HG02981 (cell line): ENCODE measurements around the gene NCF4.
A peak's percentile ranks its signal among the peaks of the same experiment; 100 is the strongest.

ENCODE experiments used
- ATAC-seq: cut with Tn5 transposase; IDR thresholded peaks from one replicate; pipeline ENCODE4 v1.9.1; 2021; ENCODE audit warnings: mild to moderate bottlenecking, moderate library complexity; ENCODE audit not compliant: unreplicated experiment

Gene NCF4

DNA sequence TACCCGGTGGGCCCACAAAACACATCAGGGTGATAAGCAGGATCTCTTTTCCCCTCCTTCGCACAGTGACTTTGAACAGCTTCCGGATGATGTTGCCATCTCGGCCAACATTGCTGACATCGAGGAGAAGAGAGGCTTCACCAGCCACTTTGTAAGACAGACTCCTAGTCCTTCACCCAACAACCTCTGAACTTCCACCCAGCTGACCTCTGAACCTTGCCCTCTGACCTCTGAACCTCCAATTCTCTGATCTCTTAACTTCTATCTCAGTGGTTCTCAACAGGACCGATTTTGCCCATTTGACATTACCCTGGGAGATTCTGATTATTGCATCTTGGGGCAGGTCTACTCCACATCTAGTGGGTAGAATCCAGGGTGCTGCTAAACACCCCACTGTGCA, 3.2 kb downstream of the NCF4 start:
- ATAC-seq = no peak

DNA sequence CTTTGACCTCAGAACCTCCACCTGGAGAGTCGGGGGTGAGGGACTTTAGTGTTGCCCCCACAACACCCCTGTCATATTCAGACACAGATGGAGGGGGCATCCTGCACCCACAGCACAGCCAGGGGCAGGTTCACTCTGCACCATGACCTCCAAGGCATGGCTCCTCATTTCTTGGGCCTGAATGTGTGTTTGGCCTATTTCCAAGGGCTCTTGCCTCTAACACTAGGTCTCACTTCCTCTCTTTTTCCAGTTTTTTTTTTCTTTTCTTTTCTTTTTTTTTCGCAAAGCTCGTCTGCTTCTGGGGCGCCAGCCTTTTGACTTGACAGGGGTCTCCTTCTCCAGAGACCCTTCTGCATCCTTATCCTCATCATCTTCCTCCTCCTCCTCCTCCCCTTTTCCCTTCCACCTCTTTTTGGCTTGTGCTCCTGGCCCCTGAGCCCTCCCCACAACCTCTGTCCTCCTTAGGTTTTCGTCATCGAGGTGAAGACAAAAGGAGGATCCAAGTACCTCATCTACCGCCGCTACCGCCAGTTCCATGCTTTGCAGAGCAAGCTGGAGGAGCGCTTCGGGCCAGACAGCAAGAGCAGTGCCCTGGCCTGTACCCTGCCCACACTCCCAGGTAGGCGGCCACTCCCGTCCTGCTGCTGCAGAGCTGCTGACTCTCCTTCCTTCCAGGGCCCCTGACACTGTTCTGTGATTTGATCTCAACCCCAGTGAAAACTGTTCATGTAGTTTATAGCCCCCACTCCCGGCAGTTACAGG, 3.8 kb downstream of the NCF4 start:
- ATAC-seq = no peak

DNA sequence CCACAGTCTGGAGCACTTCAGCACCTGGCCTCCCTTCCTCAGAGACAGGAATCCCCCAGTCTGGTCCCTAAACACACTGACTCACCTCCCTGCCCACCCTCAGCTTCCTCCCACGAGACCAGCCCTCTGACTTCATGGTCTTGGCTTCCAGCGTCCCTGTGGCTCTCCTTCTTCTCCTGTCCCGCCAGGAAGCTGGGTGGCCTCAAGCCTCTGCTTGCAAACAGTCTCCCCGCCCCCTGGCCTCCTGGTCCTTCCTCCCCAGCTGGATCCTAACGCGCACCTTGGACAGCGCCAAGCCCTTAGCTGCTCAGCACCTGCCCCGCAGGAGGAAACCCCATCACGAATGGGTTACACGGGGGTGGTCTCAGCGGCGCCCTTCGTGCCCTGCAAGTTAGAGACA, 4.5 kb downstream of the NCF4 start:
- ATAC-seq = no peak

DNA sequence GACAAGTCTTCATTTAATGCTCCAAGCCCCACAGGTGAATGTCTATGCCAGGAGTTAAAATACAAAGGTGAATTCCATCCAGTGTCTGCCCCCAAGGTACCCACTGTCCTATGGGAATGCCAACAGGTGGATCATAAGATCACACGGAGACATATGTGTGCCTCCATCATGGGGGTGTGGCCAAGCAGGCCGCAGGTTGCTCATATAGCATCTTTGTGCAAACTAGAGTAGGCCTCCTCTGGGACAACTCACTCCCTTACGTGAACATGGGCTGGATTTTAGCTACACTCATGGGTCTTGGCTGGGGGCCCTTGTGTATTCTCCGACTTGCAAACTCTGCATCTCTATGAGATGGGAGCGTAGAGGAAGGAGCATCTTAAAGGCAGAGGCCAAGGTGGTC, 6.9 kb downstream of the NCF4 start:
- no peak for ATAC-seq

DNA sequence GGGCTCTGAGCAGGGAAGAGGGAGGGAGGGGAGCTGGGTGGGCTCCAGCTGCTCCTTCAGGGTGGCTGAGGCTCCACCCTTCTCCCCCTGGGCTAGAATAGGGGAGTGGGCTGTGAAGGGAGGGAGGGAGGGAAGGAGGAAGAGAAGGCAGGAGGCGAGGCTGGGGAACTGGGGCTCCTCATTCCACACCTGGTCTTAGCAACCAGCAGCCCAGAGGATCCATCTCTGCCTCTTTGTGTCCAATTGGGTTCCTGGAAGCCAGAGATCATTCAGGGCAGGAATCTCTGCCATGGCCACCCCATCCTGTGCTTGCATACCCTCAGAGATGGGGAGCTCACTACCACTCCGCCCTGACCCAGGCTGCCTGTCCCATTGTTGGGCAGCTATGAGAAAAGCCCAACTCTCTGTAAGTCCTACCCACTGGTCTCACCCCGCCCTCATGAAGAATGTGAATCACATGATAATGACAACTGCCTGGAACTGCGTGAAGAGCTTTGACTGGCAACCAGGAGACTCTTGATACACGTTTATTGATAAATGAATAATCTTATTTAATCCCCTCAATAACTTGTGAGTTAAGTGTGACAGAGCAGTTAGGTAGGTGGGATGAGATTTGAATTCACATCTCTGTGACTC, 7.9 kb downstream of the NCF4 start:
- ATAC-seq = no peak

DNA sequence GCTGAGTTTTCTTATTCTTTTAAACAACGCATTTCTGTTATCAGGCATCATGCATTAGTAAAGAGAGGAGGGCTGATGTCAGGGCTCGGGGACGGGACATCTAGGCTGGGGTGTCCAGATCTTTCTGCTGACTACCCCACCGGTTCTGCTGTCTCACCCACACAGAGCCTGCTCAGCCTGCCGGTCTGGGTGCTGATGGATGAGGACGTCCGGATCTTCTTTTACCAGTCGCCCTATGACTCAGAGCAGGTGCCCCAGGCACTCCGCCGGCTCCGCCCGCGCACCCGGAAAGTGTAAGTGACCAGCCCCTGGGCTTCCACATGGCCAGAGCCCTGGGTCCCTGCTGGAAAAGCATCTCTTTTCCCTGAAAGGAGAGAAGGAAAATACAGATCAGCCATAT, 9.4 kb downstream of the NCF4 start:
- ATAC-seq = no peak

DNA sequence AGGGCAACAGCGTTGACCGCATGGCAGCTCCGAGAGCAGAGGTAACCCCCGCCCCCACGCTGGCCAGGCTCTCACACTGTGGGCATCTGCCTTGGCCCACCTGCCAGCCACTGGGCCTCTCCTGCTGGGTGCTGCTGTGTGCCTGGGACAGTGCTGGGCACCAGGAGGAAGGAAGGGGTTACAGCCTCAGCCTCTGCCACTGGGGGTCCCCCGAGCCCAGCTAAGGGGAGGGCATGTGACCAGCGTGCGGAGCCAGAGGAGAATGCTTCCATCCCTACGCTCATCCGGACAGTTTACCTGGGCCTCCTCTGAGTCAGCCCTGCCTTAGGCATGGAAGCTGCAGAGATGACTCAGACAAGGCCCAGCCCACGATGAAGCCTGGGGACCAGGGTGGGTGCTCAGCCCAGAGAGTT, 10.9 kb downstream of the NCF4 start:
- no peak for ATAC-seq

DNA sequence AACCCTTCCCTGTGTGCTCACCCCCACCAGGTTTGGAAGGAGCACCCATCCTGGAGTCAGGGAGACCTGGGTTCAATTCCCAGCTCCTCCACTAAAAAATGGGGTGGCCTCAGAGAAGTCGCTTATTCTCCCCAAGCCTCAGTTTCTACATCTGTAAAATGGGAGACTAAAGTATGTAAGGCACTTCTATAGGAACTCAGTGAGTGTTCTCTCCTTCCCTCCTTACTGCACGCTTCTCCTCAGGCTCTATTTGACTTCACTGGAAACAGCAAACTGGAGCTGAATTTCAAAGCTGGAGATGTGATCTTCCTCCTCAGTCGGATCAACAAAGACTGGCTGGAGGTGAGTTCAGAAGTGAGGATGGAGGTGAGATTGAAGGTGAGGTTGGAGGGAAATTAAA, 11.3 kb downstream of the NCF4 start:
- ATAC-seq = no peak

DNA sequence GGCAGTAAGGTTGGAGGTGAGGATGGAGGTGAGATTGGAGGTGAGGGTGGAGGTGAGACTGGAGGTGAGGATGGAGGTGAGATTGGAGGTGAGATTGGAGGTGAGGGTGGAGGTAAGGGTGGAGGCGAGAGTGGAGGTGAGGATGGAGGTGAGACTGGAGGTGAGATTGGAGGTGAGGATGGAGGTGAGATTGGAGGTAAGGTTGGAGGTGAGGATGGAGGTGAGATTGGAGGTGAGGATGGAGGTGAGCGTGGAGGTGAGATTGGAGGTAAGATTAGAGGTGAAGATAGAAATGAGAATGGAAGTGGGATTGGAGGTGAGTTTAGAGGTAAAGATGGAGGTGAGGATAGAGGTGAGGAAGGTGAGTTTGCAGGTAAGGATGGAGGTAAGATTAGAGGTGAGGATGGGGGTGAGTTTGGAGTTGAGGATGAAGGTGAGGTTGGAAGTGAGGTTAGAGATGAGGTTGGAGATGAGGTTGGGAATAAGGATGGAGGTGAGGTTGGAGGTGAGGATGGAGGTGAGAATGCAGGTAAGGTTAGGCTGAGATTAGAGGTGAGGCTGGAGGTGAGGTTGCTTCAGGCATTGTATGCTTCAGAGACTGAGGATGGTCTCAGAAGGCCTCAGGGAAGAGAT, 12.2 kb downstream of the NCF4 start:
- no peak for ATAC-seq

DNA sequence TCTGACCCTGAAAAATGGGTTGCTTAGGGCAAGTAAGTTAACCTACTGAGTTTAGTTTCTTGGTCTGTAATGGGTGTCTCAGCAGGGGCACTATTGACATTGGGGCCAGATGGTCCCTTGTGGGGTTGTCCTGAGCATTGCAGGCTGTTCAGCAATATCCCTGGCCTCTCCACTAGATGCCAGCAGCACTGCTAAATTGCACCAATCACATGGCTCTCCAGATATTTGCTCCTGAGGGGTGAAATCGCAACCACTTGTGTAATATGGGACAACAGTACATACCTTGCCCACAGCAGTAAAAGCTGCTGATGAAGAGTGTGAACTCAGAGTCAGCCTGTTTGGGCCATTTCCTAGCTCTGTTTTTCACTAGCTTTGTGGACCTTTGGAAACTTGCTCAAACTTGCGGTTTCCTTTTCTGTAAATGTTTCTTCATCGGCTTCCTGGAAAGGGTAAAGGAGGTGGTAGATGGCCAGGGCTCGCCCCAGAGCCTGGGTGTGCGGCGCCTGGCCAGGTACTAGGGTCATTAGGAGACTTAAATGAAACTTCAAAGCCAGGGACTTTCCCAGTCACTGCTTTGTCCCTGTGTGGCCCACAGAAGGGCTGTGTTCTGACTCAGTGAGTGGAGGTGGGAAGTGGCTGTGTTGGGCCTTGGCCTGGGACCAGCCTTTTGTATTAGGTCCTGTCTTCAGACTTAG, 13.0 kb downstream of the NCF4 start:
- peak; percentile 71 for ATAC-seq

DNA sequence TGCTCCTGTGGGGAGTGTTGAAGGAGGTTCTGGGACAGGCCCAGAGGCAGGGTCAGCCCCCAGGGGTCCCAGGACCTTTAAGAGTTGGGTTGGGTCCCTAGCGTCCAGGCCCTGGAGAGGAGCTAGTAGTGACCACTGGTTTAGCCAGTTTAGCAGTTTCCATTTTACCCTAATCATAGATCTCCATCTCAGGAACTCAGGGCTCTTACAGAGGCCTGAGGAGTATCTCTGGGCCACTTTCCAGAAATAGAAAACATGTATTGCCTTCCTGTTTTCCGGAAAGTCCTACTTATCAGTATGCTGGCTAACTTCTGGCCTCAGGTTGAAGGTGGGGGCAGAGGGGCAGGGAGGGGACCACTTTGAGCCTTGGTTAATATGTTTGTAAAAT, 13.5 kb downstream of the NCF4 start:
- peak; percentile 2 for ATAC-seq

DNA sequence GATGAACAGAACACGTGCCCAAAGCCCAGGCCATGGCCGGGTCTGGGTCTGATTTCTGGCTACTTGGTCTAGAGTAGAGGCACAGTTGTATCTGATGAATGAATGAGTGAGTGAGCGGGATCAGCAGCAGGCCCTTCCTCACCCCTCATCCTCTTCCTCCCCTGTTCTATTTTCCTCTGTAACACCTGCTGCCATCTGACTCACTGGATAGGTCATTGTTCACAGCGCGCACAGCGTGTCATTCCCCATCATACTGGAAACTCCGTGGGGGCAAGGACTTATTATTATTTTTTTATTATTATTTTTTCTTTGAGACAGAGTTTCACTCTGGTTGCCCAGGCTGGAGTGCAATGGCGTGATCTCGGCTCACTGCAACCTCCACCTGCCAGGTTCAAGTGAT, 13.9 kb downstream of the NCF4 start:
- no peak for ATAC-seq

DNA sequence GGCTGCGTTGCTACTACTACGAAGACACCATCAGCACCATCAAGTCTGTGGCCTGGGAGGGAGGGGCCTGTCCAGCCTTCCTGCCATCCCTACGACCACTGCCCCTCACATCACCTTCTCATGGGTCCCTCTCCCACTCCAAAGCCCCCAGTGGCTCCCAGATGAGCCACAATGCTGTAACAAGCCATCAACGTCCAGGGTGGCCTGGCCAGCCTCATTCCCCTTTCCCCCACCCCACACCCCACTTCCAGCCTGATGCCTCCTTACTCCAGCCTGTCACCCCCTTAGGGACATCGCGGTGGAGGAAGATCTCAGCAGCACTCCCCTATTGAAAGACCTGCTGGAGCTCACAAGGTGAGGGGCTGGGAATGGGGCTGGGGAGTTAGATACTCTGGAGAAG, 14.9 kb downstream of the NCF4 start:
- no peak for ATAC-seq

DNA sequence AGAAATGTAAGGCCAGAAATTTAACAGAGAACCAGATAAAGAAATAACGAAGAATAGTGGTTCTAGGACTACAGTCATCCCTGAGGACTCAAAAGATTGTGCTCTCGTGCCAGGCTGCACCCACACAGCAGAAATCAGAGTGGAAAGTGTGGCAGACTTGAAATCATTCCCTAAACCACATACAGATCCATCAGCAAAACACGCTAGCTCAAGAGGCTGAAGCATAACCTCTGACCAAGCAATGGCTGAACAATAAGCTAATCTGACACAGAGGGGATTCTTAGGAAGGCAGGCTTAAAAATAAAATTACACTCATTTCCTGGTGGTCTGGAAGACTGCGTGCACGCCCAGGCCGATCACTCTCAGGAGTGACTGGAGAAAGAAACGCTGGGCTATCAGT, 19.0 kb downstream of the NCF4 start:
- ATAC-seq = no peak

DNA sequence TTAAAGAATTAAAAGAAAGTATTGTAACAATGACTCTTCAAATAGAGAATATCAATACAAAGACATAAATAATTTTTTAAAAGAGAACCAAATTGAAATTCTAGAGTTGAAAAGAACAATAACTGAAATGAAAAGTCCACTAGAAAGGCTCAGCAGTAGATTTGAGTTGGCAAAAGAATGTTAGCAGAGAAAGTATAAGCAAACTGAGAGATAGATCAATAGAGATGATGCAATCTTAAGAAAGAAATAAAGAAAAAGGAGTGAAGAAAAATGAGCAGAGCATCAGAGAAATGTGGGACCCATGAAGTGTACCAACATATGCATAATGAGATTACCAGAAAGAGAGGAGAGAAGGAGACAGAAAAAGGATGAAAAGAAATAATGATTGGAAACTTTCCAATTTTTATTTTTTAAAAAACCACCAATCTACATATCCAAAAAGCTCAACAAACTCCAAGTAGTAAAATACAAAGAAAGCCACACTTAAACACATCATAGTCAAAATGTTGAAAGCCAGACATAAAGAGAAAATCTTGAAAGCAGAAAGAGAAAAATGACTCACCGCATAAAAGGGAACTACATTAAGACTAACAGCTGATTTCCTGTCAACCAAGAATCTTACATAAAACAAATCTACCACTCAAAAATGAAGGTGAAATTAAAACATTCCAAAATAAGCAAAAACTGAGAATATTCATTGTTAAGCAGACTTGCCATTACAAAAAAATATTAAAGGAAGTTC, 20.9 kb downstream of the NCF4 start:
- no peak for ATAC-seq

DNA sequence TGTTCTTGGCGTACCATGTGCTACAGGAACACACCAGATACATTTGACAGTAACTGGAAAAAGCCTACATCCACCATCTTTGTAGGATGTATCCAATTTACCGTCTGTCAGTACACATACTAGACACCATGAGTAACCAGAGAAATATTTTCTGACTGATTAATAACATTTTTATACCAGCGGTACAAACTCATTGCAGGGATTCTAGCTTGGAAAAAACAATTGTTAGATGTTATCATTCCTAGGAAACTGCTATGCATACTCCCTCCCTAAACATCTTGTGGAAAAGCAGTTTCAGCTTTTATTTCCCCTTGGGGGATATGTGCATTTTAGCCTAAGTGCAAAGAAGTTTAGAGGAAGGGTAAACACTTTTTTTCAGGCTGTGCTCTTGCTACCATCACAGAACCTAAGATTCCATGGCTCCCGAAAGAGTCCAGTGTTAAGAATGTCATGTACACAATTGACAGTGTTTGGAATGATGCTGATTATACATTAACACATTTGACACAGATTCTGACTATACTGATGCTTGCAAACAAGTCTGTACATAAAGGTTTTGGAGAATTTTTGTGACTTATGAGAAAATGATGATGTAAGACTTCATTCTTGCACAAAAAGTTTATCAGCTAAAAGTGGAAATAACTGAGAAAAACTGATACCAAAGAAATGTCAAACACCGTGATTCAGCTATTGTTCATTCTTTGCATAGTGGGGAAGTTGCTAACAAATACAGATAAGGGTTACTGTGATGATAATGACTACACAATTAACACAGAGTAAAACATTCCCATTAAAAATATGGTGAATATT, 23.7 kb downstream of the NCF4 start:
- ATAC-seq = no peak

DNA sequence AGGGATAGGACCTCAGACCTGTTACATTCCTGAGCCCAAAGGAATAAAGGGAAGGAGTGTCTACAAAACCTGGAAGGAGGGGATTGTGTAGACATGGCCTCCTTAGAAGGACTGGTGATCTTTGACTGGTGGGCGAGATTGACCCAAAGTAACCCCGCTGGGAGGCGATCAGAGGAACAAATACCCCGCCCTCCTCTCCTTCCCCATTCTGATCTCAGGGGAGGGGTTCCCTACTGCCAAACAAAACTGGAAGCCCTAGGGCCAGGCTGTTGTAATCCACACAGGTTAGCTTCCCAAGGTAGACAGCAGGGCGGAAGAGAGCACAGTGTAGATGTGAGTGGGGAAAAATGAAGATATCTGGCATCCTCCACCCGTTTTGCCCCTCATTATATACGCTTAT, 24.7 kb downstream of the NCF4 start:
- no peak for ATAC-seq

DNA sequence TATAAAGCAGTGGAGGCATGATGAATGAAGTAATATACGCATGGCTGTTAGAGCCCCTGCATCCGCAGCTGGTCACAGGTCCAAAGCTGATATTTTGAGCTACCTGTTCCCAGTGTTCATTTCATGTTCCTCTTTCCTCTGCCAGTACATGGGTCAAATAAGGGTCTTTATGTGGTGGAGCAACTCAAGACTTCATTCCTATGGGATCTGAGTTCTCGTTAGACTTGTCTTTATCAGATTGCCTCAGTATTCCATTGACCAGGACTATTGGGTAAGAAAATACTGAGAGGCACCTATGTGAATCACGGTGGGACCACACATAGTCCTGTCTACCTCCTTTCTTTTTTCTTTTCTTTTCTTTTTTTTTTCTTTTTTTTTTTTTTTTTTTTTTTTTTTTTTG, 25.2 kb downstream of the NCF4 start:
- ATAC-seq = no peak

DNA sequence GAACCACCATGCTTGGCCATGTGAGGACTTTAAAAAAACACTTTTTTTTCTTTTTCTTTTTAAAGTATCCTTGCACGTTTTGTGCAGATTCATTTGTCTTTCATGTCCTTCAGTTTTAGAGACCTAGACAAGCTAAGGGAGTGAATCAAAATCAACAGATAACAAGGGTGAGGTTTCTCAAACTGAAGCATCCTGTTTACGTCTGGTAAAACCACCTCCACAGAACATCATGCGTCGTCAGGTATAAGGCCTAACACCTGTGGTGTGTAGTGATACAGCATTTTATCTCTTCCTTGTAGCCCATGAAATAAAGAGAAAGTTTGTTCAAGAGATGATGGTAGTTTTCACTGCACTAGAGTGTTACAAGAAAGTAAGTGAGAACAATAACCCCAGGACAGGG, 26.4 kb downstream of the NCF4 start:
- no peak for ATAC-seq

DNA sequence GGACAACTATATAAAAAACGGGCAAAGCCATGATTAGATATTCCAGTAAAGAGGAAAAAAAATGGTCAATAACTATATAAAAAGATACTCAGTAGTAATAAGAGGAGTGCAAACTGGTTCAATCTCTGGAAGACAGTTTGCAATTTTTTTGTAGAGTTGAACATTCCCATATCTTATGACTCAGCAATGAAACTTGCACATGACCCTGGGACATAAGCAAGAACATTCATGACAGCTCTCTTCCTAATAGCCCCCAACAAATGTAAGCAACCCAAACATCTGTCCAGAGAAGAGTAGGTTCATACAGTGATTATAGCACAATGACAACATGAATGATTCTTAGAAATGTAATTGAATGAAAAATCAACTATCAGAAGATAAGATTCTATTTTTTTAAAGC, 30.8 kb downstream of the NCF4 start:
- no peak for ATAC-seq
